Gastrocnemius medialis (tissue), 4 donors: ENCODE data around the gene LDLRAD4.

Source experiments
- CTCF ChIP-seq, 5 experiments: fragments of 450-650 bp in 3 of 5; fragments of 200-600 bp in 2 of 5; sonication (generic) in 2 of 5; IDR thresholded peaks in 4 of 5; conservative IDR thresholded peaks in 1 of 5; 1 replicate in 4 of 5; 2 replicates in 1 of 5; pipeline ENCODE4 v1.5.1; 2016 to 2019; ENCODE audit warnings: antibody characterized with exemption in 5 of 5, mild to moderate bottlenecking in 3 of 5, moderate library complexity in 3 of 5
- POLR2A ChIP-seq, 2 donors: fragments of 450-650 bp; IDR thresholded peaks; one replicate each; pipeline ENCODE4 v1.6.1; 2017; ENCODE audit warnings: antibody characterized with exemption in 2 of 2, mild to moderate bottlenecking in 2 of 2, moderate library complexity in 2 of 2

- TF ChIP-seq CTCF (IDR thresholded peaks at IDR 0.05 in 4 of 5, conservative IDR thresholded peaks at IDR 0.05 in 1 of 5) (no peak), POLR2A (IDR thresholded peaks at IDR 0.05) (no peak)
Measured at GRCh38 chr18:13303756-13304364, 85.3 kb downstream of the LDLRAD4 start.
